ENCODE measurements around the gene SPATA33.
"Not testable (repeated sequence)": the region's sequence is repeated elsewhere in the genome, so short reads cannot be mapped to it uniquely, and the experiment has no call there.

Gene SPATA33

DNA sequence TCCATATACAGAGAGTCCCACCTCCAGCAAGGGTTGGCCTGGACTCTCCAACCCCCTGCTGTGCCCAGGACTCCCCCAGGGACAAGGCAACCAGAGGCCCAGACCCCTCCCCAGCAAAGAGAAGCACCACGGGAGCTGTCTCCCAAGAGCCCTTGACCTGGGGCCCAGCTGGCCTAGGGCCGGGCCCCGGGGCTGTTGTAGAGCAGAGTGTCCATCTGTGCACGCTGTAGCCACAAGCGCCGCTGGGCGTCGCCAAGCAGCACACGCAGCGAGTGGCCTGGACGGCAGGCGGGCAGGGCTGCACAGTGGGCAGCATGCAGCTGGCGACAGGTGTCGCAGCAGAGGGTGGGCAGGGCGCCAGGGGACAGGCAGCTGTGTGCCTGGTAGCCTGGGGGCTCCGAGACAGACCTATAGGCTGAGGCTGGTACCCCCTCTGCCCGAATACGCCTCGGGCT lies 39.6 kb downstream of the SPATA33 start:
- H3K9me3 Mint-ChIP-seq = no peaks in the 10 kb centered on the region
- TF ChIP-seq, protein P1, sequence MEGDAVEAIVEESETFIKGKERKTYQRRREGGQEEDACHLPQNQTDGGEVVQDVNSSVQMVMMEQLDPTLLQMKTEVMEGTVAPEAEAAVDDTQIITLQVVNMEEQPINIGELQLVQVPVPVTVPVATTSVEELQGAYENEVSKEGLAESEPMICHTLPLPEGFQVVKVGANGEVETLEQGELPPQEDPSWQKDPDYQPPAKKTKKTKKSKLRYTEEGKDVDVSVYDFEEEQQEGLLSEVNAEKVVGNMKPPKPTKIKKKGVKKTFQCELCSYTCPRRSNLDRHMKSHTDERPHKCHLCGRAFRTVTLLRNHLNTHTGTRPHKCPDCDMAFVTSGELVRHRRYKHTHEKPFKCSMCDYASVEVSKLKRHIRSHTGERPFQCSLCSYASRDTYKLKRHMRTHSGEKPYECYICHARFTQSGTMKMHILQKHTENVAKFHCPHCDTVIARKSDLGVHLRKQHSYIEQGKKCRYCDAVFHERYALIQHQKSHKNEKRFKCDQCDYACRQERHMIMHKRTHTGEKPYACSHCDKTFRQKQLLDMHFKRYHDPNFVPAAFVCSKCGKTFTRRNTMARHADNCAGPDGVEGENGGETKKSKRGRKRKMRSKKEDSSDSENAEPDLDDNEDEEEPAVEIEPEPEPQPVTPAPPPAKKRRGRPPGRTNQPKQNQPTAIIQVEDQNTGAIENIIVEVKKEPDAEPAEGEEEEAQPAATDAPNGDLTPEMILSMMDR (IDR thresholded peaks at IDR 0.05; ENCODE audit: unreplicated experiment in 3 of 3) = no peak
- H3K36me3 Mint-ChIP-seq (ENCODE audit: low read depth) = peaks cover 11% of the 10 kb centered on the region
- H3K27me3 Mint-ChIP-seq (ENCODE audit: low read depth) = no peaks in the 10 kb centered on the region
- no peak overlapping the region for H3K27ac Mint-ChIP-seq
- no peaks in the 10 kb centered on the region for H3K4me1 Mint-ChIP-seq
- no peak overlapping the region for H3K4me3 Mint-ChIP-seq

DNA sequence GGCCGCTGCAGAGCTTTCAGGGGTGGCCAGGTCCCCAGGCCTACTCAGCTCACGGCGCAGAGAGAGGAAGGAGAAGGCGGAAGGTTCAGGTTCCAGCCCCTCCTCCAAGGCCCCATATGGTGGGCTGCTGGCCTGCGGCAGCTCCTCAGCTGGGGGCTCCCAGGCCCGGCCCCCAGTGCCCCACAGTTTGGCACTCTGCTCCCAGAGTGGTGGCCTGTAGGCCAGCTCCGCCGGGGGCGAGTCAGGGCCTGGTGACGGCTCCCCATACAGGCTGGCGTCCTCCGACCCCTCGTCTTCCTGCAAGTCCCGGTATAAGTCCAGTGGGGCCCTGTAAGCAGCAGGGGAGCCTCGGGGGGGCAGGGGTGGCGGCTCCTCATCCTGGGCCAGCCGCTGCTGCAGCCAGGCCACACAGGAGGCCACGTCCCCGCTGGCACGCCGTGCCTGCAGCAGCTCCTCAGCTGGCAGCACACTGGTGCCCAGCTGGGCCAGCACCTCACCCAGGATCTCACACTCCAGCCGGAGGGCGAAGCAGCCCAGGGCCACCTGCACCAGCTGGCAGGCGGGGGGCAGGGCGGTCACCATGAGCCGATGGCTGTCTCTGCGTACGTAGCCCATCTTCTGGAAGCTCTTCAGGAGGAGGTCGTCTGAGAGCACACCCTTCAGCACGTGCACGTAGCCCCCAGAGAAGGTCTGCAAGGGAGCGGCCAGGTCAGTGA lies 40.1 kb downstream of the SPATA33 start:
- Mint-ChIP-seq H3K27ac (no peak overlapping the region), H3K9me3 (no peaks in the 10 kb centered on the region)
- TF ChIP-seq, protein P1 (IDR thresholded peaks at IDR 0.05; ENCODE audit: unreplicated experiment in 3 of 3) = no peak

DNA sequence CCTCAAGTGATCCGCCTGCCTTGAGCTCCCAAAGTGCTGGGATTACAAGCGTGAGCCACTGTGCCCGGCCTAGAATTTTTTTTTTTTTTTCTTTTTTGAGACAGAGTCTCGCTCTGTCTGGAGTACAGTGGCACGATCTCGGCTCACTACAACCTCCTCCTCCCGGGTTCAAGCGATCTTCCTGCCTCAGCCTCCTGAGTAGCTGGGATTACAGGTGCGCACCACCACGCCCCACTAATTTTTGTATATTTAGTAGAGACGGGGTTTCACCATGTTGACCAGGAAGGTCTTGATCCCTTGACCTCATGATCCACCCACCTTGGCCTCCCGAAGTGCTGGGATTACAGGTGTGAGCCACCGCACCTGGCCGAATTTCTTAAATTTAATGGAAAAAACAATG lies 41.1 kb downstream of the SPATA33 start:
- not testable (repeated sequence) for H3K9me3 Mint-ChIP-seq

More for the DNA sequence above, 40.1 kb downstream of the SPATA33 start:
- Mint-ChIP-seq H3K36me3 (ENCODE audit: low read depth) (peaks cover 11% of the 10 kb centered on the region), H3K4me3 (no peak overlapping the region), H3K27me3 (ENCODE audit: low read depth) (no peaks in the 10 kb centered on the region), H3K4me1 (no peaks in the 10 kb centered on the region)

DNA sequence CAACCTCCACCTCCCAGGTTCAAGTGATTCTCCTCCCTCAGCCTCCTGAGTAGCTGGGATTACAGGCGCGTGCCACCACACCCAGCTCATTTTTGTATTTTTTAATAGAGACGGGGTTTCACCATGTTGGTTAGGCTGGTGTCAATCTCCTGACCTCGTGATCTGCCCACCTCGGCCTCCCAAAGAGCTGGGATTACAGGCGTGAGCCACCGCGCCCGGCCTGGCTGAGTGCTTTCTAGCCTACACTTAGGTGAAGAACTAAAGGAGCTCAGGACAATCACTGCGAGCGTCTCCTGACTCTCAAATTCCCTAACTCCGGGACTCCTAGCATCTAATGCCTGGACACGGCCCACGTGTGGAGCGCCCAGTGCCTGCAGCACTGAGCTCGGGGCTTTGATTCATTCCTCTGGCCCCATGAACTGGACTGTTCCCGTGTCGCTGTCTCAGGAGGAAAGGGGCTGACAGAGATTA lies 42.0 kb downstream of the SPATA33 start:
- not testable (repeated sequence) for H3K36me3 Mint-ChIP-seq (ENCODE audit: low read depth); H3K27me3 Mint-ChIP-seq (ENCODE audit: low read depth); H3K4me1 Mint-ChIP-seq; H3K9me3 Mint-ChIP-seq
- Mint-ChIP-seq H3K4me3 (peak overlapping the region; percentile 68 to 78 (median 76)), H3K27ac (peak overlapping the region in 1 of 3 experiments; percentile 52)

More for the DNA sequence above, 41.1 kb downstream of the SPATA33 start:
- not testable (repeated sequence) for H3K27me3 Mint-ChIP-seq (ENCODE audit: low read depth); H3K4me3 Mint-ChIP-seq; H3K36me3 Mint-ChIP-seq (ENCODE audit: low read depth); H3K4me1 Mint-ChIP-seq; H3K27ac Mint-ChIP-seq

DNA sequence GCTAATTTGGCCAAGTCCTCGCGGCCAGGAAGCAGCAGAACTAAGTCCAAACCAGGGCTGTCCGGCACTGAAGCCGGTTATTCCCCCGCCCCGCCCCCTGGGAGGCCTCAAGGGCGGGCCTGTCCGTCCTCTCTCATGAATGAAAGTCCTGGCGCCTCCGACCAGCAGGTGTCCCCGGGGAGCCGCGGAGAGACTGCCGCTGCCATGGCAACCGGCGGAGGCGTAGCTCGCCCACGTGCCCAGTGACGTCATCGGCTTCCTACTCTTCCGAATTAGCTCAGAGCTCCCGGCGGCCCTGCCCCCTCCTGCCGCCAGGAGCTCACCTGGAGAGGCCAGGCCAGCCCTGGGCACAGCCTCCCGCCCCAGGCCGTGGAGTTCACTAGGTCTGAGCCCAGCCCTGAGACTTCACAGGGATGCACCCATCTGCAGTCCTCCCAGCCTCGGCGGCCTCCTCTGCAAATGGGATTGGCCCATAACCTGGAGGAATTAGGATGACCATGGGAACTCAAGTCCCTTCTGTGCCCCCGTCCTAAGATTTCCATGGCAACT lies 42.5 kb downstream of the SPATA33 start:
- Mint-ChIP-seq H3K4me3 (peak overlapping the region; percentile 68 to 78 (median 76)), H3K4me1 (no peaks in the 10 kb centered on the region), H3K36me3 (ENCODE audit: low read depth) (peaks cover 3% of the 10 kb centered on the region), H3K27me3 (ENCODE audit: low read depth) (peaks cover 9% of the 10 kb centered on the region), H3K27ac (peak overlapping the region in 1 of 3 experiments; percentile 52), H3K9me3 (no peaks in the 10 kb centered on the region)
- TF ChIP-seq, protein P1 (IDR thresholded peaks at IDR 0.05; ENCODE audit: unreplicated experiment in 3 of 3) = peak; percentile 69 to 77 (median 70)

DNA sequence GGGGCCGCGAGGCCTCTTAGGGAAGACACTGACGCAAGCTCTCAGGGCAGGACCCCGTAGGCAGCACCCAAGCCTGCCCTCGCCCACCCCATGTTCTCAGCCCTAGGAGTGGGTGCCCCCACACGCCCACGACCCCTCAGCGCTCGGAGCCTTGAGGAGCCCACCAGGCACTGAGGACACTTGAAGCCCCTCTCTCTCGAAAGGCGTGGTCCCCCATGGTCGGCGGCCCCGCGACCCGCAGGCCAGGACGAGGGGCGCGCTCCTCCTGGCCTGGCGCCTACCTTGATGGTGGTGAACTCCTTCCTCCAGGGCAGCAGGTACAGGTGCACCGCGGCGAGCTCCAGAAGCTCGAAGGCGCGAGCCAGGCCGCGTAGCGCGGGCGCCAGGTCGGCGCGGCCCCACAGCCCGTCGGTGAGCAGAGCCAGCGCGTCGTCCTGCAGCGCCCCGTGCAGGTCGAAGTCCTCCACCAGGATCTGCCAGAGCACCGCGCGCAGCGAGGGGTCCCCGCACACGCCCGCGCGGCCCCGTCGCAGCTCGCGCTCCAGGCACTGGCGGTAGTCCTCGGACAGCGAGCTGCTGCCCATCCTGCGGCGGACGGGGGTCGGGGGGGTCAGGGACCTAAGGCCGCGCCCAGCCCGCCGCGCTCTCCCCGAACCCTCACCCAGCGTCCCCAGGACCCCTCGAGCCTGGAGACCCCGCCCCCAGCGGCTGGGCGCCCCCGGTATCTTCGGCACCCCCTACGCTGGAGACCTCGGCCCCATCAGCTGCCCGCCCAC lies 43.2 kb downstream of the SPATA33 start:
- Mint-ChIP-seq H3K27me3 (ENCODE audit: low read depth) (peaks cover 11% of the 10 kb centered on the region), H3K36me3 (ENCODE audit: low read depth) (peaks cover 3% of the 10 kb centered on the region), H3K27ac (peak overlapping the region in 1 of 3 experiments; percentile 27), H3K9me3 (no peaks in the 10 kb centered on the region), H3K4me3 (peak overlapping the region; percentile 68 to 79 (median 78)), H3K4me1 (no peaks in the 10 kb centered on the region)
- TF ChIP-seq, protein P1 (IDR thresholded peaks at IDR 0.05; ENCODE audit: unreplicated experiment in 3 of 3) = peak in 1 of 3 experiments; percentile 41

All from nephron (organoid).